Fibroblast of lung (primary cell): ENCODE data around the gene MICAL2. TPM values are rescaled to one million over a fixed set of nuclear protein-coding genes. Genes with fewer than 3 reads are reported as not detected.

Source experiments
- DNase-seq, 2 donors: peaks; one replicate each; pipeline versions ENCODE4 v3.0.0 to v3.0.0-alpha.2; 2010; ENCODE audit warnings: low read depth in 2 of 2
- H2AFZ ChIP-seq: 2 replicates; pipeline ENCODE4 v1.5.1; 2012; ENCODE audit warnings: low read length, control low read depth, inconsistent platforms
- H3K27ac ChIP-seq: 2 replicates; pipeline ENCODE4 v1.5.1; 2011; ENCODE audit warnings: low read length, control low read depth; ENCODE audit not compliant: insufficient read depth
- H3K27me3 ChIP-seq: 2 replicates; pipeline ENCODE4 v1.5.1; 2011; ENCODE audit warnings: mild to moderate bottlenecking, low read length; ENCODE audit not compliant: control insufficient read depth, insufficient read depth
- H3K36me3 ChIP-seq: 2 replicates; pipeline ENCODE4 v1.5.1; 2011; ENCODE audit warnings: low read length; ENCODE audit not compliant: control insufficient read depth, insufficient read depth
- H3K4me1 ChIP-seq: 2 replicates; pipeline ENCODE4 v1.5.1; 2011; ENCODE audit warnings: low read length; ENCODE audit not compliant: control insufficient read depth, insufficient read depth; ENCODE audit errors: extremely low read depth
- H3K4me2 ChIP-seq: 2 replicates; pipeline ENCODE4 v1.5.1; 2011; ENCODE audit warnings: low read length, control low read depth; ENCODE audit not compliant: insufficient read depth; ENCODE audit errors: extremely low read depth
- H3K4me3 ChIP-seq, 4 experiments: fragments of 200-600 bp in 1 of 4; sonication (generic) in 1 of 4; replicated peaks in 1 of 4; 2 replicates each; pipeline ENCODE4 v1.5.1; 2011 to 2016; ENCODE audit warnings: low read length in 4 of 4, low read depth in 3 of 4, mild to moderate bottlenecking in 3 of 4, control low read depth in 2 of 4, inconsistent platforms in 1 of 4, mixed read lengths in 1 of 4; ENCODE audit not compliant: insufficient read depth in 1 of 4; ENCODE audit errors: control extremely low read depth in 1 of 4
- H3K79me2 ChIP-seq: 2 replicates; pipeline ENCODE4 v1.5.1; 2012; ENCODE audit warnings: mild to moderate bottlenecking, low read length, inconsistent platforms; ENCODE audit not compliant: control insufficient read depth, insufficient read depth
- H3K9ac ChIP-seq: 2 replicates; pipeline ENCODE4 v1.5.1; 2011; ENCODE audit warnings: mild to moderate bottlenecking, low read length, control low read depth; ENCODE audit not compliant: insufficient read depth
- H3K9me3 ChIP-seq: 2 replicates; pipeline ENCODE4 v1.5.1; 2012; ENCODE audit warnings: low read depth, low read length; ENCODE audit not compliant: control insufficient read depth, insufficient read depth
- H4K20me1 ChIP-seq: 2 replicates; pipeline ENCODE4 v1.5.1; 2011; ENCODE audit warnings: low read length; ENCODE audit not compliant: control insufficient read depth, insufficient read depth; ENCODE audit errors: extremely low read depth
- EZH2 ChIP-seq: IDR thresholded peaks from 2 replicates; pipeline ENCODE4 v1.5.1; 2012; ENCODE audit warnings: low read length, control low read depth, mild to moderate bottlenecking; ENCODE audit errors: missing control alignments
- polyA plus RNA-seq, 2 donors: library from polyadenylated mRNA; depleted of rRNA in 1 of 2; stranded (reverse) in 1 of 2; unstranded in 1 of 2; fragments of >200 nt; gene quantifications; 2 replicates each; pipeline ENCODE4 v1.2.1, GENCODE V29; 2011 to 2012; ENCODE audit warnings: missing spikeins in 1 of 2
- total RNA-seq: library from RNA; depleted of rRNA; stranded (reverse); fragments of >200 nt; gene quantifications from 2 replicates; pipeline ENCODE4 v1.2.1, GENCODE V29; 2014
- TF ChIP-seq, protein P1 (sequence below), 2 donors: IDR thresholded peaks in 1 of 2; conservative IDR thresholded peaks in 1 of 2; 1 replicate in 1 of 2; 2 replicates in 1 of 2; pipeline ENCODE4 v1.5.1; 2011 to 2012; ENCODE audit warnings: low read length in 2 of 2, control low read depth in 1 of 2, inconsistent platforms in 1 of 2, low read depth in 1 of 2, mild to moderate bottlenecking in 1 of 2

The MICAL2 gene
- total and polyA plus RNA-seq, 2 donors (not counting 1 experiment from before 2014, with no cell fraction given): 78.5 to 275 TPM

DNA sequence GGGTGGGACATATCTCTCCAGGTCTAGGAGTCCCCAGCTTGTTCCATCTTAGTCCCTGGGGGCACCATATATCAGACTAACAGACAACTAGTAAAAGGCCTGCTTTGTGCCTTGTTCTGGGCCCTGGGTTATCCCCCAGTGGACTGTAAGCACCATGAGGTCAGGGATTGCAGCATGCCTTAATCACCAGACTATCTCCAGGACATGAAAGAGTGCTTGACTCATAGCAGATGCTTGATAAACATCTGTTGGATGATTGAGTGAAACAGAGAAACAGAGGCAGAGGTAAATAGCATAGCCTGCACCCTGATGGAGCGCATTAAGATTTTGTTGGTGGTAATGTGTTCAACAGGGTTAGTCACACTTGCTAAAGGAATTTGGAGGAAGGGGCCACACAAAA lies 94.1 kb downstream of the MICAL2 start:
- H2AFZ ChIP-seq: no peak overlapping the region
- H3K9ac ChIP-seq: no peak overlapping the region
- no peak overlapping the region for H3K4me2 ChIP-seq
- no peaks in the 10 kb centered on the region for H3K27me3 ChIP-seq
- peaks cover 16% of the 10 kb centered on the region for H3K79me2 ChIP-seq
- no peaks in the 10 kb centered on the region for H4K20me1 ChIP-seq
- TF ChIP-seq EZH2: no peak
- TF ChIP-seq, protein P1, sequence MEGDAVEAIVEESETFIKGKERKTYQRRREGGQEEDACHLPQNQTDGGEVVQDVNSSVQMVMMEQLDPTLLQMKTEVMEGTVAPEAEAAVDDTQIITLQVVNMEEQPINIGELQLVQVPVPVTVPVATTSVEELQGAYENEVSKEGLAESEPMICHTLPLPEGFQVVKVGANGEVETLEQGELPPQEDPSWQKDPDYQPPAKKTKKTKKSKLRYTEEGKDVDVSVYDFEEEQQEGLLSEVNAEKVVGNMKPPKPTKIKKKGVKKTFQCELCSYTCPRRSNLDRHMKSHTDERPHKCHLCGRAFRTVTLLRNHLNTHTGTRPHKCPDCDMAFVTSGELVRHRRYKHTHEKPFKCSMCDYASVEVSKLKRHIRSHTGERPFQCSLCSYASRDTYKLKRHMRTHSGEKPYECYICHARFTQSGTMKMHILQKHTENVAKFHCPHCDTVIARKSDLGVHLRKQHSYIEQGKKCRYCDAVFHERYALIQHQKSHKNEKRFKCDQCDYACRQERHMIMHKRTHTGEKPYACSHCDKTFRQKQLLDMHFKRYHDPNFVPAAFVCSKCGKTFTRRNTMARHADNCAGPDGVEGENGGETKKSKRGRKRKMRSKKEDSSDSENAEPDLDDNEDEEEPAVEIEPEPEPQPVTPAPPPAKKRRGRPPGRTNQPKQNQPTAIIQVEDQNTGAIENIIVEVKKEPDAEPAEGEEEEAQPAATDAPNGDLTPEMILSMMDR (conservative IDR thresholded peaks at IDR 0.05 in 1 of 2, IDR thresholded peaks at IDR 0.05 in 1 of 2; ENCODE audit: low read depth in 1 of 2, low read length in 2 of 2): no peak
- H3K36me3 ChIP-seq: peaks cover 15% of the 10 kb centered on the region
- H3K4me1 ChIP-seq: peaks cover 24% of the 10 kb centered on the region
- no peaks in the 10 kb centered on the region for H3K9me3 ChIP-seq
- peak overlapping the region; percentile 4 for H3K27ac ChIP-seq
- no peak for DNase-seq
- no peak overlapping the region for H3K4me3 ChIP-seq

DNA sequence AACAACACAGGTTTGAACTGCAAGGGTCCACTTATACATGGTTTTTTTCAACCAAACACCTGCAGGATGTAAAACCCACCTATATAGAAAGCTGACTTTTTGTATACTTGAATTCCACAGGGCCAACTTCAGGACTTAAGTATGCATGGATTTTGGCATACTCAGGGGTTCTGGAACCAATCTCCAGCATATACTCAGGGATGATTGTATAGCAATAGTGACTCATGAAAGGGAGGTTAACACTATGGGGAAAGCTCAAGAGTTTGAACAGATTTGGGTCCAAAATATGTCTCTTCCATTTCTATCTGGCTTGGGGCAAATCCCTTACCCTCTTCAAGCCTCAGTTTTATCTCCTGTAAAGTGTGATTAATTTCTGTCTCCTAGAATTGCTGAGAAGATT lies 94.9 kb downstream of the MICAL2 start:
- peaks cover 21% of the 10 kb centered on the region for H3K36me3 ChIP-seq
- peaks cover 16% of the 10 kb centered on the region for H3K4me1 ChIP-seq
- no peak overlapping the region for H2AFZ ChIP-seq
- no peaks in the 10 kb centered on the region for H4K20me1 ChIP-seq
- TF ChIP-seq, protein P1 (conservative IDR thresholded peaks at IDR 0.05 in 1 of 2, IDR thresholded peaks at IDR 0.05 in 1 of 2; ENCODE audit: low read depth in 1 of 2, low read length in 2 of 2): no peak
- TF ChIP-seq EZH2: no peak
- H3K9ac ChIP-seq: no peak overlapping the region
- no peaks in the 10 kb centered on the region for H3K27me3 ChIP-seq
- DNase-seq: peak; percentile 46 to 82
- no peak overlapping the region for H3K4me3 ChIP-seq
- no peak overlapping the region for H3K4me2 ChIP-seq
- H3K79me2 ChIP-seq: peaks cover 15% of the 10 kb centered on the region
- H3K27ac ChIP-seq: peak overlapping the region; percentile 24
- H3K9me3 ChIP-seq: no peaks in the 10 kb centered on the region

- peak in 1 of 2 donors; percentile 41 for DNase-seq
- H2AFZ ChIP-seq: no peak overlapping the region
These were observed 96.1 kb downstream of the MICAL2 start for GRCh38 chr11:12206529-12206928.

More at GRCh38 chr11:12206529-12206928, 96.1 kb downstream of the MICAL2 start:
- H3K36me3 ChIP-seq: peaks cover 21% of the 10 kb centered on the region
- no peak overlapping the region for H3K9ac ChIP-seq
- peak overlapping the region; percentile 37 for H3K27ac ChIP-seq
- no peak overlapping the region for H3K4me2 ChIP-seq
- peaks cover 6% of the 10 kb centered on the region for H3K4me1 ChIP-seq
- no peaks in the 10 kb centered on the region for H3K27me3 ChIP-seq
- no peak for TF ChIP-seq EZH2
- TF ChIP-seq, protein P1 (conservative IDR thresholded peaks at IDR 0.05 in 1 of 2, IDR thresholded peaks at IDR 0.05 in 1 of 2; ENCODE audit: low read depth in 1 of 2, low read length in 2 of 2): no peak
- peaks cover 15% of the 10 kb centered on the region for H3K79me2 ChIP-seq
- H3K9me3 ChIP-seq: no peaks in the 10 kb centered on the region
- H3K4me3 ChIP-seq: no peak overlapping the region
- no peaks in the 10 kb centered on the region for H4K20me1 ChIP-seq
